HL-60/S4 treated with retinoic acid at 250 ng/mL for 4 days and 3 days (cell line): ENCODE measurements around the gene FAM114A2.
"Not testable (repeated sequence)": the region's sequence is repeated elsewhere in the genome, so short reads cannot be mapped to it uniquely, and the experiment has no call there.

Experiments
- in situ Hi-C: fragments of 300-500 bp; cut with MboI; formaldehyde crosslinking; loops from 2 replicates; pipeline ENCODE4 v1.7.0; 2022; ENCODE audit warnings: low sequenced_read_pairs

Gene FAM114A2

DNA sequence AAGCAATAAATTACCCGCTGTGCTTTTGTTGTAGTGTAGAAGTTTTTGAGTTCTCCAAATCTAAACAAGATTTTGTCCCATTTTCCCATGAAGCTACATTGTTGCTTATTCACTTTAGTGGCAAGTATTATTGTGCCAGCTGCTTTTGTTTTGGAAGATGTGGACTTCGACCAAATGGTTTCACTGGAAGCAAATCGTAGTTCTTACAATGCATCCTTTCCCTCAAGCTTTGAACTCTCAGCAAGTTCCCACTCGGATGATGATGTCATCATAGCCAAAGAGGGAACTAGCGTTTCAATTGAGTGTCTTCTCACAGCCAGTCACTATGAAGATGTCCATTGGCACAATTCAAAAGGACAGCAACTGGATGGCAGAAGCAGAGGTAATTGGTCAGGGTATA lies 10.9 kb upstream of the FAM114A2 start:
- in situ Hi-C loops: no loop called here

DNA sequence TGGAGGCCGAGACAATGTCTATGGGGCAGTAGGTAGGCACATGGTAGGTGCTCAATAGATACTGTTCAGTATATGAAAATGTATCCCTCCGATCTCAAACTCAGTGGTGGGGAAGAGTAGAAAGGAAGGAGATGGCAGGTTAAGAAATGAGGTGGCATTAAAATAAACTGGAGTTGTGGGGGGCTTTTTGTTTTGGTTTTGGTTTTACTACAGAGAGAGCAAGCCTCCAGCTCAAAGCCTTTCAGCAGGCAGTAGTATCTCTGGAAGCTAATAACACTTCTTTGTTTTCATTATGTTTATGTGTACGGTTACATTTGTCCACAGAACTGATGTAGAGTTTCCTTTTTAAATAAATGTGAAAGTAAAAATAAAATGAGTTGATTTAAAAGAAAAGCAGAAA lies 8.6 kb upstream of the FAM114A2 start:
- in situ Hi-C loops: no loop called here

DNA sequence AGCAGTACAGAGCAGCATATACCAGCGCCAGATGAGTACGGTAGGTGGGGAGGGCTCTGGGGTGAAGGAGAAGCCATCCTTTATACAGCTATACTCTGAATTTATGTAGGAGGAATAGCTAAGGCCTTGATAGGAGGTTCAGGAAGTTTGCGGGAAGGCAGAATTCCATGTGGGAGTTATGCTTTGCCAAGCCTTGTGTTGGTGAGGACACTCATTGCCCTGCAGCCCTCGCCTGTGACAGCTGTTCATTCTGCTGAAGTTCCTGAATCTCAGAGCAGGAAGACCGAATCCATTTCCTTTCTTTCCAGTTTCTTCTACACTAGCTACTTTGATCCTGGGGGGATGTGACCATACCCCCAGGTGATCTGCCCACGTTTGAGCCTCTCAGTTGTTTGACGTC lies 7.8 kb upstream of the FAM114A2 start:
- in situ Hi-C loops: no loop called here

DNA sequence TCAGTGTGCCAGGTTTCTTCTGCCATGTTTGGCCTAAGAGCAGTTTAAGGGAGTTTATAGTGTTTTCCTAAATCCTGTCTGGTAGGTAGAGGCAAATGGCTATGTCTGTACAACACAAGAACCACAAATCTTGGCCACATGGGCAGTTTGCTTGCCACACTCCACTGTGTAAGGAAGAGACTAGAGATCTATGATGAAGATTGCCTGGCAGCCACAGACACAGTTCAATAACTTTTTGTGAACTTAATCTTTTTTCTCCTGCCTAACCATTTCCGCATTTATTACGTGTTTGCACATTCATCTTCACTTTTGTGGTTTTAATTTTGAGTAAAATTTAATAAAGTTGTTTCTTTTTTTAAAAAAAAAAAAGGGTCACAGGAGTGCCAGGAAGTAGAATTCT lies 5.9 kb upstream of the FAM114A2 start:
- in situ Hi-C loops: no loop called here

DNA sequence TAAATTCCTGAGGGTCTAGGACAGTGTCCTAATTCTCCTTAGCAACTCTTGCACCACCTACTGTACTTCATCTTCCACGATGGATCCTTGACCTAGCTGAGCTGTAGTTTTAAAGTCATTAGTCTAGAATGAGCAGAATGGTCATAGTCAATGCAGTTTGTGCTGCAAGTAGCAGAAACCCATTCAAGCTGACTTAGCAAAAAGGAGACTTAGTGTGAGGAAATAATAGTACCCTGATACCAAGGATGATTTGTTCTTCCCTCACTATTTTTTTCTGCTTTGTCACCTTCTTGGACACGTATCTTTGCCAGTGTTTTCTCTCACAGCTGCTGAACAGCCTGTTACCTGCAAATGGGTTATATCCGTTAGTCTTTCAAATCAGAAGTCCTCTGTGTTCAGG lies 5.4 kb upstream of the FAM114A2 start:
- in situ Hi-C loops: no loop called here

DNA sequence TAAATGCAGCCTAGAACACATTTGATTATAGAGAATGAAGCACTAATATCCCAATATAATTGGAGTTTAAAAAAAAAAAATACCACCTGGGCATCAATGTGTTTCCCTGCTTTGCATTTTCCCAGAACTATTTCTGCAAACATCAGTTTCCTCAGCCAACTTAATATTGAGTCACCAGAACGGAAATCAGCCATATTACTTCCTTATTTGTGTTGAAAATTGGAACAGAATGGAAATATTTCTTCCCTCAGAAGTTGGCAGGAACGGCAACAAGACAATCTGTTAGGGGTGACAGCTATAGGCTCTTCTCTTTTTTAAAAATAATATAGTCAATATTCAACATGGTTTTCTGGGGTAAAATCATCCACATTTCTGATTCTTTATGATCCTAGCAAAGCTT lies 4.1 kb upstream of the FAM114A2 start:
- in situ Hi-C loops: no loop called here

DNA sequence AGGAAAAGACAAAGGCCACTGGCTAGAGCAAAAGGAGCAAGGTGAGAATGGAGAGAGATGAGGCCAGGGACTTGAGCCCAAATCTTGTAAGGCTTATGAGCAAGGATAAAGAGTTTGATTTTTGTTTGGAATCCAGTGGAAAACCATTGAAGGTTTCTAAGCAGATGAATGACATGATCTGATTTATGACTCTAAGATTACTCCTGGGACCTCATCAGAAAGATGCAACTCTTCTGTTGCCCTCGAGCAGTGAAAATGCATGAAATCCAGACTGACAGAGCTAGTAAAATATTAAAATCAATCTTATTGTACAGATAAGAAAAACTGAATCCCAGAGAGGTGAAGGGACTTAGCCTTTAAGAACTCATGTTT lies 734 bp upstream of the FAM114A2 start:
- in situ Hi-C loops: no loop called here

DNA sequence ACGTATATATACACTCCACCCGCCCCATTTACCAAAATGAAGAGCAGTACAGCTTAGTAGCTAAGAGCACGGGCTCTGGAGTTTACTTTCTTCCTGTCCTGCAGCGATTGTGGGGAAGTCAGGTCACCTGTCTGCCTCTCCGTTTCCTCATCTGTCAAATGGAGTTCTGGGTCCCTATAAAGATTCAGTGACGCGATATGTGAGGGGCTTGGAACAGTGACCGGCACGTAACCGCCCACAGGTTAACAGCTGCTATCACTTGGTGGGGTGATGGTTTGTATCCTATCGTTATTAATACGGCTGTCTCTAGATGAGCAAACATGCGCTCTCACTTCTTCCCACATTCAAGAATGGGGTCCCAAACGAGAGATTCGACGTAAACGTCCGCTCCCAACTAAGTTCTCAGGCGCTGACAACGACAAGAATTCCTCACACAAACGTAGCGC lies 426 bp downstream of the FAM114A2 start:
- in situ Hi-C loops: no loop called here

DNA sequence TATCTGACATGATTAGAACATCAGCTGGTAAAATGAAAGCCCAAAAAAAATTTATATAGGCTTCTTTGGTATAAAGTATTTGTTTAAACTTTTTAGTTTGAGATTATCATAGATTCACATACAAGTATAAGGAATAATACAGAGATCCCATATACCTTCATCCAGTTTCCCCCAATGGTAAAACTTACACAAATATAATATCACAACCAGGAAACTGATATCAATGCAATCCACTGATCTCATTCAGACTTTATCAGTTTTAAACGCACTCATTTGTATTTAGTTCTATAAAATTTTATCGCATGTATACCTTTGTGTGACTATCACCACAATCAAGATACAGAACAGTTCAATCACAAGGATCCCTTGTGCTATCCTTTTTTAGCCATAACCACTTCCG lies 3.8 kb downstream of the FAM114A2 start:
- in situ Hi-C loops: no loop called here

DNA sequence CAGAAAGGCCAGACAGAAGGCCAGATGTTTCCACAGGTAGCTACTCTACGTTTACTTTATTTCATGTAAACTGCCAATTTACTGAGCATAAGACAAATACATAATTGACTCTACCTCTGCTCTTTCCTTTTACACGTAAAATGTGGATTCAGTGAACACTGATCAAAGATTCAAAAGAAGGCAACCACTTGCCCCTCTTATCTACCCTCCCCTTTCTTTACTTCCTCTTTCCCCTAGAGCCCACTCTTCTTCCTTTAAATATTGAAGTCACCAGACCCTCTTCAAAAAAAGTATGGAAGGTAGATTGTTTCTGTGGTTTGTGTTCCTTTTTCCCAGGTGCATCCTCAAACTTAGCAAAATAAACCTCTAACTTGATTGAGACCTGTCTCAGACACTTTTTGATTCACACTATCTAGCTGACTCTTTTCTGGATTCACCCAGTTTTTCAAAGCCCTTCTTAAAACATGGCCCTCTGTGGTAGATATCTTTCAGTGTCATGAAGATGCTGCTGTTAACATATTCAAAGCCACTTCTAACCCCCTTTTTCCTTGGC lies 6.7 kb downstream of the FAM114A2 start:
- in situ Hi-C loops: no loop called here

DNA sequence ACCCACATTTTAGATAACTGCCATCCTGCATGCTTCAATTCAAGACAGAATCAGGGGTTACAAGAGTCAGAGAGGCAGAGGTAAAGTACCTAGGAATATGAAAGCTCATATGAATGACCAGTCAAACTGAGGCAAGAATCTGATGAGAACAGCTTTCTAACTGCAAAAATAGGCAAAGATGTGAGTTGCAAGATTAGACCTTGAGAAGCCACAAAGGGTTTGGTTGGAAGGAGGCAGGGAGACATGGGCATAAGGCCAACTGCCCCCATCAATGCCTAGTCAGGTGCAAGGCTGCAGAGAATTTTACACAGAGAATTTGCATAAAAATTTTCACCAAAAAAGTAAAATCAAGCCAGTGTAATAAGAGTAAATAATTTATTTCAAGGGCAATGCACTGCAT lies 12.8 kb downstream of the FAM114A2 start:
- in situ Hi-C loops: no loop called here

DNA sequence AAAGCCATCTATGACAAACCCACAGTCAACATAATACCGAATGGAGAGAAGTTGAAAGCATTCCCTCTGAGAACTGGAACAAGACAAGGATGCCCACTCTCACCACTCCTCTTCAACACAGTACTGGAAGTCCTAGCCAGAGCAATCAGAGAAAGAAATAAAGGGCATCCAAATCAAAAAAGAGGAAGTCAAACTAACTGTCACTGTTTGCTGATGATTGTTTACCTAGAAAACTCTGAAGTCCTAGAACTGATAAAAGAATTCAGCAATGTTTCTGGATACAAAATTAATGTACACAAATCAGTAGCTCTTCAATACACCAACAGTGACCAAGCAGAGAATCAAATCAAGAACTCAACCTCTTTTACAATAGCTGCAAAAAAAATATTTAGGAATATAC lies 19.8 kb downstream of the FAM114A2 start:
- in situ Hi-C loops: not testable (repeated sequence)

DNA sequence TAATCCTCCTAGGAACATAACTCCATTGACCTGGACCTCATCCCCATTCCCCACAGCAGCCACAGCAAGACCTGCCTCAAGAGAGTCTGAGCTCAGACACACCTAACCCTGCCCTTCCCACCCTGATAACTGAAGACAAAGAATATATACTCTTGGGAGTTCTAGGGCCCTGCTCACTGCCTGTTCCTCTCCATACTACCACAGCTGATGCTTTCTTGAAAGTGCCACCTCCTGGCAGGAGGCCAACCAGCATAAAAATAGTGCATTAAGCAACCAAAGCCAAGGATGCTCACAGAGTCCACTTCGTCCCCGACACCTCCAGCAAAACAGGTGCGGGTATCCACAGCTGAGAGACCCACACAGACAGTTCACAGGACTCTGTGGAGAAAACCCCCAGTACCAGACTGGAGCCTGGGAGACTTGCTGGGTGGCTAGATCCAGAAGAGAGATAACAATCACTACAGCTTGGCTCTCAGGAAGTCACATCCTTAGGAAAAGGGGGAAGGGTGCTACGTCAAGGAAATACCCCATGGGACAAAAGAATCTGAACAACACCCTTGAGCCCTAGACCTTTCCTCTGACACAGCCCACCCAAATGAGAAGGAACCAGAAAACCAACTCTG lies 23.5 kb downstream of the FAM114A2 start:
- in situ Hi-C loops: no loop called here

DNA sequence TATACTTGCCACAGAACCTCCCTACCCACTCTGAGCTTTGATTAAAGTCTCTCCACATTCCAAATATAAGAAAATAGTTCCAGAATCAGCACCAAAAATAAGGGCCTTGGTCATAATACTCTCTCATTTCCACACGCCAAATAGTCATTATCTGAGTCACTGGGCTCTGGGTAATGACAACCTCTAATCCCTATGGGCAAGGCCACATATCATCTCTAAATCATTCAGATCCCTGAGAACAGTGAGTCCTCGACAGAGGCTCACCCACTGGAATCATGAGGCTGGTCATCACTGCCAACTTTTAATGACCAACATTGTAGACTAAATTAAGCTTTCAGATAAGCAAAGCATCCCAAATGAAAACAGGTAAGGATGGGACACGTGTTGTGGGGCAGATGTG lies 28.1 kb downstream of the FAM114A2 start:
- in situ Hi-C loops: no loop called here

DNA sequence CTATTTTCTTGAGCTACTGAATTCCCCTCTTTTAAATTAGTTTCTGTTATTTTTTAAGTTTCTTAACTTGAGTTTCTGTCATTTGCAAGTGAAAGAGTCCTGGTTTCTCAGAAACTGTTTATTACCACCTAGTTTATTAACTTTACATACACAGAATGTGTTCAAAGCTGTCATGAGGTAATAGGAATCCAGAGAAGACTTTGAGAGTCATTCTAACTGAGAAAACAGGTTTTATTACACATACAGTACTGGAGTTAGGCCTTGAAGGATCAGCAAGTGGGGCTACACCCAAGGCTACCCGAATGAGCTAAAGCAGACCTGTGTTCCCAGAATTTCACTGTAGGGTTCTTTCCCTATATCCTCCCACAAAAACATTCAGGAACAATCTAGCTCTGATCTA lies 33.1 kb downstream of the FAM114A2 start:
- in situ Hi-C loops: no loop called here

DNA sequence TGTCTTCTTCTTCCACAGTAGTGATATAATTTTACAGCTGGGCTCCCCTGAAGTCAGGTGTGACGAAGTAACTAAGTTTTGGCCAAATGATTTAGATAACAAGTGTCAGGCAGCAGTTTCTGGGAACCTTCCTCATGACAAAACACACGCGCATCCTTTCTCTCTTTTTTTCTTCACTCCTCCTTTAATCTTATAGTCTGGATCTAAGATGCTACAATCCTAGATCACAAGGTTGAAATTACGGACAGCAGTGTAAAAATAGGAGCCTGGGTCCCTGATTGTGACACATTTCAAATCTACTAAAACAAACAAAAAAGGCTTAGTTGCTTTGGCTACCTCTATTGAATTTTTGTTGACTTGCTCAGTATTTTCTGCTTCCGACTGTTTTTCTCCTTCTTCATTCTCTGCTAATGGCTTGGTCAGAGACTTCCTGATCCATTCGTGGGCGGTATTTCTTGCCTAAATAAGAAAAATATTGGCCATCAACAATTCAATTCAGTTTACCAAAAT lies 36.1 kb downstream of the FAM114A2 start:
- in situ Hi-C loops: no loop called here

DNA sequence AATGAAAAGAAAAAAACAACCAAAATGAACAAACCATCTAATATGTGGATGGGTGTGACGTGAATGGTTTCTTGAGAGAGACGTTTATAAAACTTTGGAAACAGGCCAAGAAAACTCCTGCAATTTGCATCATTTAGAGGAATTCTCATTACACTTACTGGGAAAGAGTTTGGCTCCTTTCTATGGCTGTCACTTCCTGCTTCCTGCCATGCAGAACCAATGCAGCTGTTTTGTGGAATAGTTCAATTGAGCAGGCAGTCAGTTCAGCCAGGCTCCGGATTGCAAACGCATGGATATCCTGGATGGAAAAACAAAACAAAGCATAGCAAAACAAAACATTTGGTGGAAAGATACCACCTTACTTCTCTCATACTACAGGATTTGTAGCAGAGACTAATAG lies 36.6 kb downstream of the FAM114A2 start:
- in situ Hi-C loops: no loop called here

DNA sequence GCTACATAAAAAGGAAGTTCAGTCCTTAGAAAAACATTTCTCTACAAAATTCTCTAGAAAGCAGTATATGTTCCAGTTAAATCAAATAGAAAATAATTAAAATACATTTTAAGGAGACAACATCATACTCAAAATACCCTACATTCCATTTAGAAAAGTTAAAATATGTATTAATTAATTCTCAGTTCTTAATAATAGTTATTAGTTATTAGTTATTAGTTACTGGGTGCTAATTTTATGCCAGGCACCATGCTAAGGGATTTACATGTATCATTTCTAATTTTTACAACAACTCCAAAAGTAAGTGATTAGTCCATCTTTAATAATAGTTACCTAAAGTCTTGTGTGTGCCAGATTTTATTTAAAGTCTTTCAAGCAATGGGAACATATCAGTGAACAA lies 38.0 kb downstream of the FAM114A2 start:
- in situ Hi-C loops: no loop called here

DNA sequence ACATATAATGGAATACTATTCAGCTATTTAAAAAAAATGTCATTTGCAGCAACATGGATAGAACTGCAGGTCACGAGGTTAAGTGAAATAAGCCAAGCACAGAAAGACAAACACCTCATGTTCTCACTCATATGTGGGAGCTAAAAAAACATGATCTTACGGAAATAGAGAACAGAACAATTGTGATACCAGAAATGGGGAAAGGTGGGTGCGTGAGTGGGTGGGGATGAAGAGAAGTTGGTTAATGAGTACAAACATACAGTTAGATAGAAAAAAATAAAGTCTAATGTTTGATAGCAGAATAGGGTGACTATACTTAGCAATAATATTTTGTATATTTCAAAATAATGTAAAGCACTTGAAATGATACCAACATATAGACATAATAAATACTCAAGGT lies 38.7 kb downstream of the FAM114A2 start:
- in situ Hi-C loops: loop anchor here (25.0 kb wide), 1 partner anchor 612 kb away; no protein-coding TSS in a partner anchor

DNA sequence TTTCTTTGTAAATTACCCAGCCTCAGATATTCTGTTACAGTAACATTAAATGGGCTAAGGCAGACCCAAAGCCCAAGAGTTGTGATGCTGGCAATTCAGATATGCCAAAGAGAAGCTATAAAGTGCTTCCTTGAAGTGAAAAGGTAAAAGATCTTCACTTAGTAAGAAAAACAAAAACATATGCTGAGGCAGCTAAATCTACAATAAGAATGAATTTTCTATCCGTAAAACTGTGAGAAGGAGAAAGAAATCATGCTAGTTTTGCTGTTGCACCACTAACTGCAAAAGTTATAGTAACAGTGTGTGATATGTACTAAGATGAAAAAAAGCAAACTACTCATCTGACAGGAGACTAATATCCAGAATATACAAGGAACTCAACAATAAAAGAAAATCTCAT lies 39.9 kb downstream of the FAM114A2 start:
- in situ Hi-C loops: loop anchor here (25.0 kb wide), 1 partner anchor 614 kb away; no protein-coding TSS in a partner anchor

DNA sequence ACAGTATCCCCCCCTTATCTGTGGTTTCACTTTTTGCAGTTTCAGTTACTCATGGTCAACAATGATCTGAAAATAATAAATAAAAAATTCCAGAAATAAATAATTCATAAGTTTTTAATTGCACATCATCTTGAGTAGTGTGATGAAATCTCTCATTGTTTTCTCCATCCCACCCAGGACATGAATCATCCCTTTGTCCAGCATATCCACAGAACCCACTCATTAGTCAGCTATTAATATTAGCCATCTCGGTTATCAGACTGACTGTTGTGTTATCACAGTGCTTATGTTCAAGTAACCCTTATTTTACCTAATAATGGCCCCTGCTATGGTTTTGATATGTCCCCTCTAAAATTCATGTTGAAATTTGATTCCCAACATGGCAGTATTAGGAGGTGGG lies 40.7 kb downstream of the FAM114A2 start:
- in situ Hi-C loops: loop anchor here (25.0 kb wide), 1 partner anchor 614 kb away; no protein-coding TSS in a partner anchor

DNA sequence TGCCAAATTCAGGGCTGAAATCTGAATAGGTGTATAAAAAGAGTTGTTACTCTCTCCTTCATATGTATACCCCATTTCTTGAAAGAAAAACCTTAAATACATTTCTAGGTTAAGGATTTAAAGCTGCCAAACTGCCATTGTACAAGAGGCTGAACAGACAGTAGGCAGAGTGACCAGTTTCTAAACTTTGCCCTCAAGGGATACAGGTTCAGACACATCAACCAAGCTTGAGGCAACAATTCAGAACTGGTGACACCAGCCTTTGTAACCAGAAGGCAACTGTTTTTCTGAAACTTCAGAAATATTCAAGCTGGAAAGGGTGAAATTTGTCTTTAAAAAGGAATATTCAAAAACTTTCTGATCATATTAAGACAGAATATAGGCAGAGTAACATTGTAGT lies 47.5 kb downstream of the FAM114A2 start:
- in situ Hi-C loops: loop anchor here (25.0 kb wide), 1 partner anchor 621 kb away; no protein-coding TSS in a partner anchor

DNA sequence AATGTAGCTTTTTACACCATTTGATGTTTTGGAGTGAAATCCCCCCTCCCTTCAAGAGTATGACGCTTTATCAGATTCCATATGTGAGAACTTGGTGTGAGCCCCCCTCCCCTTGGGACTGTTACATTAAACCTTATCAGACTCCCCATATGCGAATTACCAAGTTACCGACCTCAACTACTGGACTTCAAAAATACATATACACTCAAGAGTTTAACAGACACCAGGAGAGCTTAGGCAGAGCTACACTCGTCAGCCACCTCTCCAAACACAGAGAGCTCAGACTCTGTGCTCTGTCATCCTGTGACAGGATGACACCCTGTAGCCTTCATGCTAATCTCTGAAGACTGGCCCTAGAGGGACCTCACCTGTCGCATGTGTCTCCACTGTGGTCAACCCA lies 50.2 kb downstream of the FAM114A2 start:
- in situ Hi-C loops: loop anchor here (25.0 kb wide), 1 partner anchor 624 kb away; no protein-coding TSS in a partner anchor
